Measurements from ENCODE around the gene AGBL4.

The AGBL4 gene

DNA sequence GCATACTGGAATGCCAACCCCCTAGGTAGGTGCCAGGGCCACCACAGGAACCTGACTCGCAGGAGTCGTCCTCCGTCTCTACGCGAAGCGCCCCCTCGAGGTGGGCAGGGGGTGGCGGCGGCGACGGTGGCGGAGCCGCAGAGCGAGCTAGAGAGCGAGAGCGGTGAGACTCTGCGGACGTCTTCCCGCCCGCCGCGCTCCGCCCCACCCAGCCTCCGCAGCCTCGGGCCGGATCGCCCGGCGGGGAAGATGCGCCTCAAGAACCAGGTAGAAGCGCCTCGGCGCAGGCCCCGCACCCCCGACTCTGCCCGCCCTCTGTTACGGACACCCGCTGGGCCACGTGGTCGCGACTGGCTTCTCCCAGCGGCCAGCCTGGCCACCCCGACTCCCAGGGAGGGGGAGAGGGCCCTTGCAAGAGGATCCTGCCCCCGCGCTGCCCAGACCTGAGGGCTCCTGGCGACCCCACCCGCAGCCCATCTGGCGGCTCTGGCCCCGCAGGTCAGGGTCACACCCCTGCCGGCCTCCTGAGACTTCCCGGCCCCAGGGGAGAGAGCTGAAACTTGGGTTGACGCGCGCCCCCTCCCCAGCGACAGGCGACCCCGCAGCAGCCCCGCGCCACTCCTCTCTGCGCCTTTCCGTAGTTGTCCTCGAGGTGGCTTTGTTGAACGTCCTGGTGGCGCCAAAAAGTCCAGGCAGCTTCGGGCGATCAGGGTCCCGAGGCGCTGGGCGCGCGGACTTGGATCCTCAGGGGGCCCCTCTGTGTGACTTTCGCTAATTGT lies 24.4 kb upstream of the AGBL4 start:
- no peak overlapping the region for H3K18ac ChIP-seq (ENCODE audit: low read depth in 1 of 2, low read length in 2 of 2)
- 45% methylated on average over 69 of the region's 72 CpGs for WGBS

DNA sequence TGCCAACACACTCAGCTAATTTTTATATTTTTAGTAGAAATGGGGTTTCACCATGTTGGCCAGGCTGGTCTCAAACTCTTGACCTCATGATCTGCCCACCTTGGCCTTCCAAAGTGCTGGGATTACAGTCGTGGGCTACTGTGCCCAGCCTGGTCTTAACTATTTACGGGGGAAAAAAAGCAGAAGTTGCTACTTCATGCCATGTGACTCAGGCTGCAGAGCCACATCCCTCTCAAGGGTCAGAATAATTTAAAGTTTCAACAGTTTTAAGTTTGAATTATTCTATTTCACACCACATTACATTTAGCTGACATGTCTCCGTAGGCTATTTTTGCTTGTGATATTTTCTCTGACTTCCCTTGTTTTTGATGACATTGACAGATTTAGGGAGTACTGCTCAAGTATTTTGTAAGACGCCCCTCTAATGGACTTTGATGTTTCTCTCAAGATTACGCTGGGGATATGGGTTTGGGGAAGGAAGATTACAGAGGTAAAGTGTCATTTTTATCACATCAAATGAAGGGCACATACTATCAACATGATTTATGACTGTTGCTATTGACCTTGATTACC lies 14.6 kb upstream of the AGBL4 start:
- H2BK15ac ChIP-seq (ENCODE audit: low read depth, poor library complexity, severe bottlenecking): no peak overlapping the region
- H3K9me3 ChIP-seq (ENCODE audit: control insufficient read depth, low read length): no peaks in the 10 kb centered on the region
- H3K27ac ChIP-seq (ENCODE audit: low read length, poor library complexity, severe bottlenecking): no peak overlapping the region
- no peak overlapping the region for H4K91ac ChIP-seq (ENCODE audit: low read length)
- no peak overlapping the region for H4K8ac ChIP-seq (ENCODE audit: low read length)
- H3K36me3 ChIP-seq (ENCODE audit: control insufficient read depth in 1 of 2, insufficient read depth in 2 of 2, low read depth in 1 of 2, low read length in 2 of 2): no peaks in the 10 kb centered on the region
- H3K79me1 ChIP-seq (replicated peaks; ENCODE audit: low read length, poor library complexity, severe bottlenecking): no peaks in the 10 kb centered on the region
- H3K18ac ChIP-seq (ENCODE audit: low read depth in 1 of 2, low read length in 2 of 2): no peak overlapping the region
- no peak overlapping the region for H2BK12ac ChIP-seq (ENCODE audit: low read length in 2 of 2)
- H2BK5ac ChIP-seq (ENCODE audit: low read depth, low read length, poor library complexity, severe bottlenecking): no peak overlapping the region
- H3K23ac ChIP-seq (ENCODE audit: low read length in 2 of 2): no peak overlapping the region
- 73% methylated on average over 4 of the region's 5 CpGs for WGBS
- H3K14ac ChIP-seq (ENCODE audit: low read length in 2 of 2): no peak overlapping the region
- H3K4ac ChIP-seq (ENCODE audit: low read depth in 1 of 2, low read length in 2 of 2): no peak overlapping the region
- H2AK5ac ChIP-seq (ENCODE audit: low read length, severe bottlenecking): no peak overlapping the region
- no peak for DNase-seq
- H2AFZ ChIP-seq (ENCODE audit: low read depth, low read length): no peak overlapping the region
- no peak overlapping the region for H2BK120ac ChIP-seq (ENCODE audit: low read depth, low read length)
- H3K9ac ChIP-seq (ENCODE audit: low read length): no peak overlapping the region
- H3K27me3 ChIP-seq (ENCODE audit: control insufficient read depth in 1 of 2, insufficient read depth in 1 of 2, low read length in 2 of 2): no peaks in the 10 kb centered on the region
- H3K4me3 ChIP-seq (ENCODE audit: insufficient read depth in 1 of 2, low read depth in 1 of 2, low read length in 2 of 2): no peak overlapping the region
- no peaks in the 10 kb centered on the region for H3K4me1 ChIP-seq (ENCODE audit: control insufficient read depth, insufficient read depth, low read depth, low read length)
- no peak overlapping the region for H3K4me2 ChIP-seq (ENCODE audit: low read length, poor library complexity, severe bottlenecking)

More for the DNA sequence above, 24.4 kb upstream of the AGBL4 start:
- peaks cover 0 to 29% of the 10 kb centered on the region in 2 experiments for H3K27me3 ChIP-seq (ENCODE audit: control insufficient read depth in 1 of 2, insufficient read depth in 1 of 2, low read length in 2 of 2)
- H3K36me3 ChIP-seq (ENCODE audit: control insufficient read depth in 1 of 2, insufficient read depth in 2 of 2, low read depth in 1 of 2, low read length in 2 of 2): peaks cover 0 to 4% of the 10 kb centered on the region in 2 experiments
- peak overlapping the region in 1 of 2 experiments; percentile 61 for H3K4me3 ChIP-seq (ENCODE audit: insufficient read depth in 1 of 2, low read depth in 1 of 2, low read length in 2 of 2)
- H3K14ac ChIP-seq (ENCODE audit: low read length in 2 of 2): no peak overlapping the region
- no peak overlapping the region for H2BK12ac ChIP-seq (ENCODE audit: low read length in 2 of 2)
- H3K79me1 ChIP-seq (replicated peaks; ENCODE audit: low read length, poor library complexity, severe bottlenecking): no peaks in the 10 kb centered on the region
- no peaks in the 10 kb centered on the region for H3K9me3 ChIP-seq (ENCODE audit: control insufficient read depth, low read length)
- no peak for DNase-seq
- H2BK15ac ChIP-seq (ENCODE audit: low read depth, poor library complexity, severe bottlenecking): no peak overlapping the region
- no peak overlapping the region for H3K27ac ChIP-seq (ENCODE audit: low read length, poor library complexity, severe bottlenecking)
- no peak overlapping the region for H3K4me2 ChIP-seq (ENCODE audit: low read length, poor library complexity, severe bottlenecking)
- H3K4me1 ChIP-seq (ENCODE audit: control insufficient read depth, insufficient read depth, low read depth, low read length): no peaks in the 10 kb centered on the region
- H3K9ac ChIP-seq (ENCODE audit: low read length): no peak overlapping the region
- no peak overlapping the region for H3K23ac ChIP-seq (ENCODE audit: low read length in 2 of 2)
- no peak overlapping the region for H2AK5ac ChIP-seq (ENCODE audit: low read length, severe bottlenecking)
- no peak overlapping the region for H2BK5ac ChIP-seq (ENCODE audit: low read depth, low read length, poor library complexity, severe bottlenecking)
- no peak overlapping the region for H2AFZ ChIP-seq (ENCODE audit: low read depth, low read length)
- no peak overlapping the region for H4K91ac ChIP-seq (ENCODE audit: low read length)
- no peak overlapping the region for H4K8ac ChIP-seq (ENCODE audit: low read length)
- no peak overlapping the region for H2BK120ac ChIP-seq (ENCODE audit: low read depth, low read length)
- no peak overlapping the region for H3K4ac ChIP-seq (ENCODE audit: low read depth in 1 of 2, low read length in 2 of 2)

DNA sequence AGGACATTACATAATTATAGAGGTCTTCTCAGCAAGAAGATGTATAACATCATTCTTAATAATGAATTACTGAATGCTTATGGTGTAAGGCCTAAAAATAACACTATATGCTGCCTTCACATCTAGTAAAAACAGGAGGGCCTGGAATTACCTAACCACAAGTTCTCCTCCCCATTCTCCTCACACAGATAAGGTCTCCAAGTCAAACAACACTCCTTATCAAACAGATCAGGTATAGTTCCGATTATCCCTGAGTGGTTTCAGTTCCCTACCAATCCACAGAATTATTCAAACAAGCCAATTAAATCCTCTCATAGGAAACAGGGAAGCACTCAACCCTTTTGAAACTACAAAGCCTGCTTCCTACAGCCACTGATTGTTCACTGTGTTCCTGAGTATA lies 4.0 kb upstream of the AGBL4 start:
- Histone ChIP-seq H4K8ac (ENCODE audit: low read length) (no peak overlapping the region), H3K27me3 (ENCODE audit: control insufficient read depth in 1 of 2, insufficient read depth in 1 of 2, low read length in 2 of 2) (peaks cover 0 to 20% of the 10 kb centered on the region in 2 experiments), H3K9ac (ENCODE audit: low read length) (no peak overlapping the region), H2BK12ac (ENCODE audit: low read length in 2 of 2) (no peak overlapping the region), H3K14ac (ENCODE audit: low read length in 2 of 2) (no peak overlapping the region), H3K4me3 (ENCODE audit: insufficient read depth in 1 of 2, low read depth in 1 of 2, low read length in 2 of 2) (no peak overlapping the region), H3K79me1 (replicated peaks; ENCODE audit: low read length, poor library complexity, severe bottlenecking) (no peaks in the 10 kb centered on the region), H3K27ac (ENCODE audit: low read length, poor library complexity, severe bottlenecking) (no peak overlapping the region), H3K4me1 (ENCODE audit: control insufficient read depth, insufficient read depth, low read depth, low read length) (no peaks in the 10 kb centered on the region), H2BK15ac (ENCODE audit: low read depth, poor library complexity, severe bottlenecking) (no peak overlapping the region), H2BK5ac (ENCODE audit: low read depth, low read length, poor library complexity, severe bottlenecking) (no peak overlapping the region), H4K91ac (ENCODE audit: low read length) (no peak overlapping the region), H3K4me2 (ENCODE audit: low read length, poor library complexity, severe bottlenecking) (no peak overlapping the region), H2BK120ac (ENCODE audit: low read depth, low read length) (no peak overlapping the region), H2AK5ac (ENCODE audit: low read length, severe bottlenecking) (no peak overlapping the region), H3K9me3 (ENCODE audit: control insufficient read depth, low read length) (no peaks in the 10 kb centered on the region), H3K23ac (ENCODE audit: low read length in 2 of 2) (no peak overlapping the region), H2AFZ (ENCODE audit: low read depth, low read length) (no peak overlapping the region), H3K4ac (ENCODE audit: low read depth in 1 of 2, low read length in 2 of 2) (no peak overlapping the region), H3K36me3 (ENCODE audit: control insufficient read depth in 1 of 2, insufficient read depth in 2 of 2, low read depth in 1 of 2, low read length in 2 of 2) (no peaks in the 10 kb centered on the region), H3K18ac (ENCODE audit: low read depth in 1 of 2, low read length in 2 of 2) (no peak overlapping the region)
- 64% methylated on average over 1 of the region's 1 CpG for WGBS
- DNase-seq: no peak

DNA sequence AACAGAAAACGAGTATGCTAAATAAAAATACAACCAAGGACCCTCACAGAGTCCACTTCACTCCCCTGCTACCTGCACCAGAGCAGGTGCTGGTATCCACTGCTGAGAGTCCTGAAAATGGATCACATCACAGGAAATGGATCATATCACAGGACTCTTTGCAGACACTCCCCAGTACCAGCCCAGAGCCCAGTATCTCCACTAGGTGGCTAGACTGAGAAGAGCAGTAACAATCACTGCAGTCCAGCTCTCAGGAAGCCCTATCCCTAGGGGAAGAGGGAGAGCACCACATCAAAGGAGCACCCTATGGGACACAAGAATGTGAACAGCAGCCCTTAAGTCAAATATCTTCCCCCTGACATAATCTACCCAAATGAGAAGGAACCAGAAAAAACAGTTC lies 28.0 kb downstream of the AGBL4 start:
- H2BK15ac ChIP-seq (ENCODE audit: low read depth, poor library complexity, severe bottlenecking): no peak overlapping the region
- DNase-seq: no peak
- H3K27ac ChIP-seq (ENCODE audit: low read length, poor library complexity, severe bottlenecking): no peak overlapping the region
- H3K79me1 ChIP-seq (replicated peaks; ENCODE audit: low read length, poor library complexity, severe bottlenecking): no peaks in the 10 kb centered on the region
- no peak overlapping the region for H3K4me2 ChIP-seq (ENCODE audit: low read length, poor library complexity, severe bottlenecking)
- H2AFZ ChIP-seq (ENCODE audit: low read depth, low read length): no peak overlapping the region
- H4K91ac ChIP-seq (ENCODE audit: low read length): no peak overlapping the region
- H4K8ac ChIP-seq (ENCODE audit: low read length): no peak overlapping the region
- H2AK5ac ChIP-seq (ENCODE audit: low read length, severe bottlenecking): no peak overlapping the region
- H2BK120ac ChIP-seq (ENCODE audit: low read depth, low read length): no peak overlapping the region
- 0% methylated on average over 1 of the region's 1 CpG for WGBS
- H3K9me3 ChIP-seq (ENCODE audit: control insufficient read depth, low read length): peaks cover 32% of the 10 kb centered on the region
- H3K18ac ChIP-seq (ENCODE audit: low read depth in 1 of 2, low read length in 2 of 2): no peak overlapping the region
- H3K4me1 ChIP-seq (ENCODE audit: control insufficient read depth, insufficient read depth, low read depth, low read length): no peaks in the 10 kb centered on the region
- H3K27me3 ChIP-seq (ENCODE audit: control insufficient read depth in 1 of 2, insufficient read depth in 1 of 2, low read length in 2 of 2): no peaks in the 10 kb centered on the region
- H3K4ac ChIP-seq (ENCODE audit: low read depth in 1 of 2, low read length in 2 of 2): no peak overlapping the region
- H2BK12ac ChIP-seq (ENCODE audit: low read length in 2 of 2): no peak overlapping the region
- no peak overlapping the region for H3K4me3 ChIP-seq (ENCODE audit: insufficient read depth in 1 of 2, low read depth in 1 of 2, low read length in 2 of 2)
- no peak overlapping the region for H3K14ac ChIP-seq (ENCODE audit: low read length in 2 of 2)
- H3K23ac ChIP-seq (ENCODE audit: low read length in 2 of 2): no peak overlapping the region
- H2BK5ac ChIP-seq (ENCODE audit: low read depth, low read length, poor library complexity, severe bottlenecking): no peak overlapping the region
- no peak overlapping the region for H3K9ac ChIP-seq (ENCODE audit: low read length)
- no peaks in the 10 kb centered on the region for H3K36me3 ChIP-seq (ENCODE audit: control insufficient read depth in 1 of 2, insufficient read depth in 2 of 2, low read depth in 1 of 2, low read length in 2 of 2)

All from mesenchymal stem cell (in vitro differentiated cells and primary cell).